Measurements from ENCODE around the gene NUS1. TPM values are rescaled to one million over a fixed set of nuclear protein-coding genes. Genes with fewer than 3 reads are reported as not detected.
"Not testable (repeated sequence)": the region's sequence is repeated elsewhere in the genome, so short reads cannot be mapped to it uniquely, and the experiment has no call there.

The NUS1 gene
- total RNA-seq, 2 donors from 2014 or later = 21.9 to 26.0 TPM

DNA sequence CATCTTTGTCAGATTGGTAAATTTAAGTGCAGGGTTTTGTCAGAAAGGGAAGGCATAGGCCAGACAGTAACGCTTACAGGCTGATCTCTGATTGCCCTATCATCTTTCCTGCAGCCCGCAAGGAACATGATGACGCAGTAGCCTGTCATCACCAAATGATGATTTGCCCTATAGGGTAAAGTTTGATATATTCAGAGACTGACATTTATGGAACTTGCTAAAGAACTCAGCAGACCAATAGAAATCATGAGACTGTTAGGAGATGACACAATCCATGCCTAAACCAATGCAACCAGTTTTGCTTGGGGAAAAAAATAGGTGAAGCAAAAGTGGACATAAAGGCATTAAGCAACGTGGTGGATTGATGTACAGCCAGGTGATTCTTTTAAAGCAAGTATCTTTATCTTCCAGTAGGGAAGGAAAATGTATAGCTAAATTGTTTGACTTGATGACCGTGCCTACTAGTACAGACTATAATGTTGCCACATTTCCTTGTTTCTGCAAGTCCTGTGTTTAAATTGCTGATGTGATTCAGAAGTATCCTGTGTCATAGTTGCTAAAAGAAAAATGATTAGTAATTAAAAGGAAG, 2.4 kb downstream of the NUS1 start:
- Mint-ChIP-seq H3K4me1 (peaks cover 60% of the 10 kb centered on the region), H3K4me3 (peak overlapping the region; percentile 88), H3K27me3 (no peaks in the 10 kb centered on the region), H3K27ac (peak overlapping the region; percentile 90), H3K36me3 (ENCODE audit: low read depth) (peaks cover 2% of the 10 kb centered on the region)
- H3K9me3 ChIP-seq (ENCODE audit: control insufficient read depth, low read length, poor library complexity, severe bottlenecking) = no peaks in the 10 kb centered on the region
- no peak for DNase-seq
- no peak for ATAC-seq

GRCh38 chr6:117681162-117681741, 6.0 kb downstream of the NUS1 start:
- DNase-seq = no peak
- Mint-ChIP-seq H3K4me3 (no peak overlapping the region), H3K4me1 (peaks cover 61% of the 10 kb centered on the region), H3K27ac (peak overlapping the region; percentile 2), H3K36me3 (ENCODE audit: low read depth) (peaks cover 2% of the 10 kb centered on the region), H3K27me3 (no peaks in the 10 kb centered on the region)
- H3K9me3 ChIP-seq (ENCODE audit: control insufficient read depth, low read length, poor library complexity, severe bottlenecking) = no peaks in the 10 kb centered on the region
- no peak for ATAC-seq

- Mint-ChIP-seq H3K27ac (no peak overlapping the region), H3K4me1 (peaks cover 53% of the 10 kb centered on the region), H3K36me3 (ENCODE audit: low read depth) (peaks cover 3% of the 10 kb centered on the region), H3K27me3 (no peaks in the 10 kb centered on the region), H3K4me3 (no peak overlapping the region)
- ATAC-seq (no peak), DNase-seq (no peak)
- no peaks in the 10 kb centered on the region for H3K9me3 ChIP-seq (ENCODE audit: control insufficient read depth, low read length, poor library complexity, severe bottlenecking)
These were observed 9.5 kb downstream of the NUS1 start for GRCh38 chr6:117684749-117685148.

- H3K4me1 Mint-ChIP-seq = peaks cover 48% of the 10 kb centered on the region
- H3K9me3 ChIP-seq (ENCODE audit: control insufficient read depth, low read length, poor library complexity, severe bottlenecking) = no peaks in the 10 kb centered on the region
- DNase-seq (no peak), ATAC-seq (no peak)
- no peaks in the 10 kb centered on the region for H3K27me3 Mint-ChIP-seq
- no peak overlapping the region for H3K4me3 Mint-ChIP-seq
- no peak overlapping the region for H3K27ac Mint-ChIP-seq
- H3K36me3 Mint-ChIP-seq (ENCODE audit: low read depth) = peaks cover 3% of the 10 kb centered on the region
These were observed 10.1 kb downstream of the NUS1 start for GRCh38 chr6:117685359-117685758.

DNA sequence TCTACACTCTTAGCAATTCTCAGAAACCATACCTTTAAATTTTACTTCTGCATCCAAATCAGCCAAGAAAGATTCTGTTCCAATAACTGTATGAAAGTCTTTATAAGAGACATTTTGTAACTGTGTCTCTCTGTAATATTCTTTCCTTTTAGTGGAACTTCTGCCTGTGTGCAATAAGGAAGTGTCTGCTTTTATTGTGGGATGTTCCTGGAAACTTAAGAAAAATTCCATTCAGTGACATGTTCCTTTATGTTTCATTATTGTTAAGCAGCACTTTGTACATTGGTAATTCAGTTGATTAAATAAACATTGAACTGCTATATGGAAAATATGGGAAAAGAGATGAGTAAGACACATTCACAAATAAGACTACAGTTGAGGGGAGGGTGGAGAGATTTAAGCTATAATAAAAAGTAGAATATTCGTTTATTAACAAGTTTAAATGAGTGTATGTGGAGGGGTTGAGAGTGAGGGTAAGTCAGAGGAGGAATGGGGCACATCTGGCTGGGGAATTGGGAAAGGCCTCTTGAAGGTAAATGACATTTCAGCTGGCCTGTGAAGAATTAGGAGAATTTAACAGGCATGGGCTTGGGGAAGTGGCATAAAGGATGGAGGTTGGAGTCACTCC, 11.9 kb downstream of the NUS1 start:
- H3K4me3 Mint-ChIP-seq = peak overlapping the region; percentile 21
- H3K4me1 Mint-ChIP-seq = peaks cover 42% of the 10 kb centered on the region
- peaks cover 3% of the 10 kb centered on the region for H3K36me3 Mint-ChIP-seq (ENCODE audit: low read depth)
- ATAC-seq (no peak), DNase-seq (no peak)
- no peaks in the 10 kb centered on the region for H3K9me3 ChIP-seq (ENCODE audit: control insufficient read depth, low read length, poor library complexity, severe bottlenecking)
- H3K27me3 Mint-ChIP-seq = no peaks in the 10 kb centered on the region
- H3K27ac Mint-ChIP-seq = peak overlapping the region; percentile 19

DNA sequence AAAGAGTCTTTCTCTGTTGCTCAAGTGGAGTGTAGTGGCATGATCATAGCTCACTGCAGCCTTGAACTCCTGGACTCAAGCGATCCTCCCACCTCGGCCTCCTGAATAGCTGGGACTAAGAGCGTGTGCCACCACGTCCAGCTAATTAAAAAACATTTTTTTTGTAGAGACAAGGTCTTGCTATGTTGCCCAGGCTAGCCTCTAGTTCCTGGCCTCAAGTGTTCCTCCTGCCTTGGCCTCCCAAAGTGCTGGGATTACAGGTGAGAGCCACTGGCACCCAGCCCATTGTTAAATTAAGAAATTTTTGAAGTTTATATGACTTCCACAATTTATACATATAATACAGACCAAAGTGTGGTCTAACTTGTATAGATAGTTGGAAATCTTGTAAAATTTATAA, 14.3 kb downstream of the NUS1 start:
- H3K4me1 Mint-ChIP-seq = peaks cover 31% of the 10 kb centered on the region
- not testable (repeated sequence) for H3K27ac Mint-ChIP-seq

GRCh38 chr6:117706504-117706903, 31.2 kb downstream of the NUS1 start:
- no peak overlapping the region for H3K27ac Mint-ChIP-seq

More for the DNA sequence above, 14.3 kb downstream of the NUS1 start:
- not testable (repeated sequence) for ATAC-seq; H3K36me3 Mint-ChIP-seq (ENCODE audit: low read depth); H3K27me3 Mint-ChIP-seq; H3K4me3 Mint-ChIP-seq; H3K9me3 ChIP-seq (ENCODE audit: control insufficient read depth, low read length, poor library complexity, severe bottlenecking); DNase-seq

GRCh38 chr6:117706936-117707509, 31.8 kb downstream of the NUS1 start:
- not testable (repeated sequence) for H3K9me3 ChIP-seq (ENCODE audit: control insufficient read depth, low read length, poor library complexity, severe bottlenecking); H3K27ac Mint-ChIP-seq; H3K36me3 Mint-ChIP-seq (ENCODE audit: low read depth); H3K27me3 Mint-ChIP-seq; H3K4me1 Mint-ChIP-seq; DNase-seq; H3K4me3 Mint-ChIP-seq; ATAC-seq

More at GRCh38 chr6:117706504-117706903, 31.2 kb downstream of the NUS1 start:
- peaks cover 9% of the 10 kb centered on the region for H3K4me1 Mint-ChIP-seq
- no peak overlapping the region for H3K4me3 Mint-ChIP-seq
- peaks cover 4% of the 10 kb centered on the region for H3K36me3 Mint-ChIP-seq (ENCODE audit: low read depth)
- ATAC-seq = no peak
- no peaks in the 10 kb centered on the region for H3K27me3 Mint-ChIP-seq
- H3K9me3 ChIP-seq (ENCODE audit: control insufficient read depth, low read length, poor library complexity, severe bottlenecking) = no peaks in the 10 kb centered on the region
- DNase-seq = no peak

- H3K27me3 Mint-ChIP-seq = no peaks in the 10 kb centered on the region
- no peaks in the 10 kb centered on the region for H3K9me3 ChIP-seq (ENCODE audit: control insufficient read depth, low read length, poor library complexity, severe bottlenecking)
- peaks cover 4% of the 10 kb centered on the region for H3K36me3 Mint-ChIP-seq (ENCODE audit: low read depth)
- H3K27ac Mint-ChIP-seq = no peak overlapping the region
- no peak overlapping the region for H3K4me3 Mint-ChIP-seq
- DNase-seq = no peak
- no peak for ATAC-seq
- H3K4me1 Mint-ChIP-seq = peaks cover 5% of the 10 kb centered on the region
These were observed 36.1 kb downstream of the NUS1 start for GRCh38 chr6:117711369-117711768.

DNA sequence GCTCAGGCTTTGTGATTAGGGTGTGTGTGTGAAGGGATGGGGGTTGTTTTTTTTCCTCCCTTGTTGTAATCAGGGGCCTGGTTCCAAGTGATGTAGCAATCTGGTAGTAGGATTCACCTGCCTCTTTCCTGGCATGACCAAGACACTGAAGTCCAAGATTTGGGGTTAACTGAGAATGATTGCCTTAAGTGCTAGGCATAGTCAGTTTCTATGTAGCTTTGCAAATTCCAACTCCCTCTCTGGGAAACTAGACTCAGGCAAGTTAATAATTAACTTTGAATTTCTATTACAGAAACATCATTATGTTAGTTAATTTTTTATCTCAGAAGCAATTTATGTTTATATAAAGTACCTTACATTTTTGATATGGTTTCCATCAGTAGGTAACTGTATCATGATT, 43.6 kb downstream of the NUS1 start:
- Mint-ChIP-seq H3K27ac (no peak overlapping the region), H3K36me3 (ENCODE audit: low read depth) (no peaks in the 10 kb centered on the region), H3K4me3 (no peak overlapping the region), H3K27me3 (no peaks in the 10 kb centered on the region), H3K4me1 (no peaks in the 10 kb centered on the region)
- no peaks in the 10 kb centered on the region for H3K9me3 ChIP-seq (ENCODE audit: control insufficient read depth, low read length, poor library complexity, severe bottlenecking)
- ATAC-seq (no peak), DNase-seq (no peak)

DNA sequence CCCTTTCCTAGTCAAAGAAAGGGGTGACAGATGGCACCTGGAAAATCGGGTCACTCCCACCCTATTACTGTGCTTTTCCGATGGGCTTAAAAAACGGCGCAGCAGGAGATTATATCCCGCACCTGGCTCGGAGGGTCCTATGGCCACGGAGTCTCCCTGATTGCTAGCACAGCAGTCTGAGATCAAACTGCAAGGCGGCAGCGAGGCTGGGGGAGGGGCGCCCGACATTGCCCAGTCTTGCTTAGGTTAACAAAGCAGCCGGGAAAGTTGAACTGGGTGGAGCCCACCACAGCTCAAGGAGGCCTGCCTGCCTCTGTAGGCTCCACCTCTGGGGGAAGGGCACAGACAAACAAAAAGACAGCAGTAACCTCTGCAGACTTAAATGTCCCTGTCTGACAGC, 46.3 kb downstream of the NUS1 start:
- H3K9me3 ChIP-seq (ENCODE audit: control insufficient read depth, low read length, poor library complexity, severe bottlenecking); ATAC-seq; DNase-seq; H3K4me3 Mint-ChIP-seq; H3K4me1 Mint-ChIP-seq; H3K36me3 Mint-ChIP-seq (ENCODE audit: low read depth); H3K27me3 Mint-ChIP-seq; H3K27ac Mint-ChIP-seq: not testable (repeated sequence)

DNA sequence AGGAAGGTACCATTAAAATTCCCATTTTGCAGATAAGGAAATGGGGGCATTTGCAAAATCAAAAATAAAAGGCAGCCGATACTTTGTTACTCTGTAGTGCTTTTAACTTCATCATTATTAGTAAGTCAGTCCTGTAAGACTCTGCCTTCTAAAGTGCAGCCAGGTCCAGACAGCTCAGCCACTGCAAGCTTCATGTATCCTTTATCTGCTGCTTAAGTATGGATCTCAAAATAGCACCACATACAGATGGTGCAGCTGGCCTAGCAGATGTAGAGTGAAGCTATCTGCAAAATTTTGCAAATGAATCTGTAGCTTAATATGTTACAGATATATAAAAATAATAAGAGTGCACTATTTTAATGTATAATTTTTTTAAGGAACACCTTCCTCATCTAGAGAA, 53.4 kb downstream of the NUS1 start:
- no peak overlapping the region for H3K4me3 Mint-ChIP-seq
- DNase-seq = no peak
- no peaks in the 10 kb centered on the region for H3K4me1 Mint-ChIP-seq
- peaks cover 5% of the 10 kb centered on the region for H3K27me3 Mint-ChIP-seq
- no peak overlapping the region for H3K27ac Mint-ChIP-seq
- no peaks in the 10 kb centered on the region for H3K9me3 ChIP-seq (ENCODE audit: control insufficient read depth, low read length, poor library complexity, severe bottlenecking)
- H3K36me3 Mint-ChIP-seq (ENCODE audit: low read depth) = no peaks in the 10 kb centered on the region
- ATAC-seq = no peak

DNA sequence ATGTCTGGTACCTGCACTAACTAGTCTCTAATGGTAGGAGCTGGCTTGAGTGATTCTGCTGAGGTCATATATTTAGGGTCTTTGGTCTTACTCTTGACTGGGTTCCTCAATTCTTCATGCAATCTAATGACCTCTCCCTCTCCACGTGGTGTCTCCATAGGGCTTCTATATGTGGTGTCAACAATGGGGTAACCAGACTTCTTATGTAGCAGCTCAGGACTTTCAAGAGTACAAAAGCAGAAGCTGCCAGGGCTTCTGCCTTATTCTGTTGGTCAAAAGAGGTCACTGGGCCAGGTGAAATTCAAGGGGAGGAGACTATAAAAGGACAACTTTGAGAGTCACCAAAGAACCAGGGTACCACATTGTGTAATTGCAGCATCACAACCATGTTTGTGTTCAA, 54.3 kb downstream of the NUS1 start:
- H3K36me3 Mint-ChIP-seq (ENCODE audit: low read depth) = no peaks in the 10 kb centered on the region
- H3K27ac Mint-ChIP-seq = no peak overlapping the region
- H3K9me3 ChIP-seq (ENCODE audit: control insufficient read depth, low read length, poor library complexity, severe bottlenecking) = no peaks in the 10 kb centered on the region
- H3K4me1 Mint-ChIP-seq = no peaks in the 10 kb centered on the region
- DNase-seq (no peak), ATAC-seq (no peak)
- H3K27me3 Mint-ChIP-seq = peaks cover 5% of the 10 kb centered on the region
- H3K4me3 Mint-ChIP-seq = no peak overlapping the region

All from T-helper 17 cell (primary cell).